GM19468 (cell line): ENCODE data around the gene TSHZ2.

ENCODE experiments used
- ATAC-seq: cut with Tn5 transposase; IDR thresholded peaks from one replicate; pipeline ENCODE4 v1.9.1; 2021; ENCODE audit warnings: mild to moderate bottlenecking, moderate library complexity, moderate number of reproducible peaks; ENCODE audit not compliant: unreplicated experiment; ENCODE audit errors: extremely low read depth

Gene TSHZ2

DNA sequence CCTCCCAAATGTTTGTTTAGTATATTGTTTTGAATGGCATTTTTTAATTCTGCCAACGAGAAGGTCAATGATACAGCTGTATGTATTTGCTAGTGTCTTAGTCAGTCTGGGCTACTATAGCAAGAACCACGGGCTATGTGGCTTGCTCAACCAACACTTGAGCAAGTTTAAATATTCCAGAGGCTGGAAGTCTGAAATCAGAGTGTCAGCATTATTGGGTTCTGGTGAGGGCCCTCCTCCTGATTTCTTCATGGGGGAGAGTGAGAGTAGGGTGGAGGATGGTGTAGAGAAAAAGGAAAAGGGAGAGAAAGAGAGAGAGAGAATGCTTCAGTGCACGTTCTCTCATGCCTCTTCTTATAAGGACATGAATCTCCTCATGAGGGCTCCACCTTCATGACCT is 144.6 kb downstream of the TSHZ2 start:
- ATAC-seq, result no peak

DNA sequence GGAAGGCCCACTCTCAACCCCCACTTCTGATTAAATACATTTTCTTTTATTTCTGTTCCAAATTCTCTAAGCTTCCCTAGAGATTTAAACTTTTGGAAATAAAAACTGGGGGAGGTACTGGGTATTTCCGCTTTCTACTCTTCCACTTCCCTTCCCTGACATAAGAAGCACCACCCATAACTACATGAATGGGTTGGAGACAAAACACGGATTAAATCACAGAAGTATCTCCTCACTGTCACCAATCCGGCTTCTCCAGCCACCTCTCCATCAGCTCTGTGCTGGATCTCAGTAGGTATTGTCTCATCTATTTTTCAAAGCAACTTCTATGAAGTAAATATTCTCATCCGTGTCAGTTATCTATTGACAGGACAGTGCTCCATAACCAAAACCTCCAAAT is 150.7 kb downstream of the TSHZ2 start:
- ATAC-seq, result no peak

DNA sequence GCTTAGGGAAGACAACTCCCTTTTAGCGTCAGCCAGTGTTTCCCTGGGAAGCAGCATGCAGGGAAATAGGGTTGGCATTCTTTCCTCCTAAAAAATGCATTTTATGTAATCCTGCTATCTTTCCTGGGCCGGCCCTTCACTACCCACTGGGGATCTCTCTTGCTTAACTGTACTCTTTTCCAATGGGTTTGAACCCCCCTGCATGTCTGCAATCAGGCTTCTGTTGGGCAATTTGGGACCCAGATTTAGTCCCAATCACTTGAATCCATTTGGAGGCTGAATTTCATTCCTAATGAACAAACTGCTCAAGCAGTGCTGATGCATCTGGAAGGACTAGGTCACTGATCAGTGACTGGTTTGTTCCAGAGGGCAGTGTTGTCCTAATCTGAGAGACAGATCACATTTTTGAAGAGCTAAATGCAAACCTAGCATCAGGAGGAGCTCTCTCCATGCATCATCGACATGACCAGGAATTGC is 152.0 kb downstream of the TSHZ2 start:
- no peak for ATAC-seq

DNA sequence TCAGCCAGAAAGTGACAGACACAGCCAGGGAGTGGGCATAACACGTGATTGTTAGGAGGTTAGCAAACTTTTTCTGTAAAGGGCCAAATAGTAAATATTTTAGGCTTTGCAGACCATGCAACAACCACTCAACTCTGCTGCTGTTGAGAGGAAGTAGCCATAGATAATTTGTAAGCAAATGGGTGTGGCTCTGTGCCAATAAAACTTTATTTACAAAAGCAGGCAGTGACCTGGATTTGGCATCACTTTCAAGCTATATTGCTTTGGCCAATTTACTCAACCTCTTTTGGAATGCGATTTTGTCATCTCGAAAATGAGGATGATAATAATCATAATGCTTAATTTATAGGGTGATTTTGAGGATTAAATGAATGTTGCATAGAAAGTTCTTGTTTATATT is 152.6 kb downstream of the TSHZ2 start:
- ATAC-seq, result no peak

DNA sequence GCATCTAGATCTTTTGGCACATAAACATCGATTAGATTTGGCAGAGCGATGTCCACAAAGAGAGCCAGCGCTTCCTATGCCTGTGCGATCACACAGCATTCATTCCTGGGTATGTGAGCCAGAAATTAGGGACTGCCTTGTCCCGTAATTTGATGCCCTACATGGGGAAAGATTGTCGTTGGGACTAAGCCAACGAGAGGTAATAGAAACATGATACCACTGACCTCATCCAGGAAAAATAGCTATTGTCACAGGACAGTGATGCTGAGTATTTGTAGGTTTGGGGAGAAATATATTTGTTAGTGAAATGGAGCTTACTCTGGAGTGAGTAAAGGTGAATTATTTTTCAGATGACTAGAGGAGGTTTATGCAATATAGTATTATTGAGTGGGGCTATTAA is 154.0 kb downstream of the TSHZ2 start:
- no peak for ATAC-seq

DNA sequence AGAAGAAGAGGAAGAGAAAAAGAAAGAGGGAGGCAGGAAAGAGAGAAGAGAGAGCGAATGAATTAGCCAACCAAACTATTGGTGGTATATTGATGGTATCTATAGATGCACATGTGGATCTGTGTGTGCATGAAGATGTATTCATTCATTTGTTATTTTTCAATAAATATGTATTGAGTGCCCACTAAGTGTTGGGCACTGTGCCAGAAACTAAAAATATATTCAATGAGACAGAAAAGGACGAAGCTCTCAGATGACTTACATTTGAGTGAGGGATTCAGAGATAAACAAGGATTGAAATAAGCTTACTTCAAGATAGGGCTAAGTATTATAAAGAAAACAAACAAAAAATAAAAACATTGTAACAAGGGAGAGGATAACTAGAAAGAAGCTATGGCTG is 154.9 kb downstream of the TSHZ2 start:
- ATAC-seq, result no peak

DNA sequence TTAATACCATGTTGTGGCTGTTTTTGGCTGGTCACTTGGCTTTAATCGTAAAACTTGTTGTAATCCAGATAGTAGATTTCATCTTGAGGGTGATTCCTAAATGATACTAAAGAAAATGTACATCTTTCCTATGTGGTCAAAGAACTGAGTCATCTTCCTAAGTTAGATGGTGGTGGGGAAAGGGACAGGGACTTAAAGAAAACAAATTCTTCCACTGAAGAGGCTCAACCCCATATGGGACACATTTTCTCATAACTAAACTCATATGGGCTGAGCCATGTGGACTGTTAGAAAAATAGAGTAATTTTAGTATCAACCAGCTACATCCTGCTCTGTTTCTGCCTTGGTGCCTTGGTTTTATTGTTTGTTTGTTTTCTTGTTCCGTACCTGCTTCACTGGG is 155.8 kb downstream of the TSHZ2 start:
- ATAC-seq, result no peak

DNA sequence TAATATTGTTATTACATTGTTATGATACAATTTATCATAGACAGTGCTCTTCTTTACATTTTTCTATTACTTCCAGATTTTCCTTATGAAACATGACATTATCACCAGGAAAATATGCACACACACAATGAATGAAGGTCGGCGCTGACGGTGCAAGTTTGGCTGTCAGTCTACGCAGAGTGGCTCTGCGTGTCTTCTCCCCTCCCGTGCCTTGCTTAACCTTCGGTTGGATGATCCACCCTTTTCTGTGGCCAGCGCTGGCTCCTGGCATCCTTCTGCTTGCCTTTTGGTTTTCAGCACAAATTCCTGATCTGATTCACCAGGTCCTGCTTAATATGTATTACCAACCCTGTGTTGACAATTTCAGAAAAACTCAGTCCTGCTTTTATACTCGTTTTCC is 157.4 kb downstream of the TSHZ2 start:
- ATAC-seq, result no peak

DNA sequence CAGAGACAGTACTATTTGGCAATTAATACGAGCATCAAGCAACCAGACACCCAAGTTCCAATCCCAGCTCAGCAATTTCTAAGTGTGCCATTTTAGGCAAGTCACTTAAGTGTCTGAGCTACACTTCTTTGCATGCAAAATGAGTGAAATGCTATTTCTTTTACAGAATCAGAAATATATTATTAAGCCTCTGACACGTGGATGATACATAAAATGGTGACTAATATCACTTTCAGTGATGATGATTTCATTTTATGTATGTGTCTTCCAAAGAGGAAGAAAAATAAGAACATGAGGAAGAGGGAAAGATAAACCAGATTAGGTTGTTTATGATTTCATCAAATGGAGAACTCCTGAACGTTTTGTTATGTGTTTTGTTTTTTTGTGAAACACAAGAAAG is 158.6 kb downstream of the TSHZ2 start:
- ATAC-seq, result no peak

DNA sequence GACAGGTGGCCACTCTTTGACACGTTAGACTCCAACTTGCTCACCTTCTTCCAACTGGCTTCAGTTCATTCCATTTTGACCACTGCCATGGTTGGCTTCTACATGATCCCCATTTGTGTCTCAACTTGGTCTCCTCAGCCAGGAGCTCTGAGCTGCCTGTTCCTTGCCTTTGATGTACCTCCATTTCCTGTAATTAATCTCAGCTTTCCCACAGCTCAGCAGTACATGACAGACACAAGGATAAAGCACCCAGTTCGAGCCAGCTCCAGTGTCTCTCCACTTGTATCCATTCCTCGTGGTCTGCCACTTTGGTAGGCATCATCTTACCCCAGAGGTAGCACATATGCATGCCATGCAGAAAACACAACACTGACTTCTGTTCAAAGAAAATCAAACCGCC is 161.0 kb downstream of the TSHZ2 start:
- ATAC-seq, result no peak

DNA sequence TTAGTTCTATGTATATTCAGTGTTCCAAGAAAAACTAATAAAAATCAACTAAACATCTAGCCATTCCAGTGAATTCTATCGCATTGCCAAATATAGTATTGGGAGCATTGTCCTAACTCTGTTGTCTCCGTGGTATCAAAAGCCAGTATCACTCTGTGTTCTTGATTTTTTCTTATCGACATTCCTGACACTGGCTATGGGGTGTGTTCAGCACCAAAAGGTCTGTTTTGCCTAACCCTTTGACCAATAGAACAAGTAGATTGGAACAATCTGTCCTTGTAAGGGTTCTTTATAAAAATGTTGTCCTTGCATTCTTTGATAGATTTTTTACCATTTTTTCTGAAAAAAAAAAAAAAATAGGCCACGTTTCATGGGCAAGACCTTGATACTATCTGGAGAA is 161.5 kb downstream of the TSHZ2 start:
- ATAC-seq, result no peak

DNA sequence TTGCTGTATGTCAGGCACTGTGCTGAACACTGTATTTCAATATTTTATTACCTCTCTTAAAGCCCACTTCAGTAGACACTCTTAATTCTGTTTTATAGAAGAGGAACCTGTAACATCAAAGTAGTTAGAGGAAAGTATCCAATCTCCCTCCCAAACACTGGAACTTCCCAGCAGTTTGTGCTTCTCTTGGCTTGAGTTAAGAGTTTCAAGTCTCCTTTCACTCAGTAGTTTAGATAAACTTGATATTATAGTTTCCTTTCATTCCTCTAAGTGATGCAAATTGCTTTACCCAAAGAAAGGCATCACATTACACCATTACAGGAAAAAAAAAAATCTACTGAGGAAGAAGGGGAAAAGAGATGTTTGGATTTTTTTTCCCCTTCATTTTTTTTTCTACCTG is 164.3 kb downstream of the TSHZ2 start:
- no peak for ATAC-seq

DNA sequence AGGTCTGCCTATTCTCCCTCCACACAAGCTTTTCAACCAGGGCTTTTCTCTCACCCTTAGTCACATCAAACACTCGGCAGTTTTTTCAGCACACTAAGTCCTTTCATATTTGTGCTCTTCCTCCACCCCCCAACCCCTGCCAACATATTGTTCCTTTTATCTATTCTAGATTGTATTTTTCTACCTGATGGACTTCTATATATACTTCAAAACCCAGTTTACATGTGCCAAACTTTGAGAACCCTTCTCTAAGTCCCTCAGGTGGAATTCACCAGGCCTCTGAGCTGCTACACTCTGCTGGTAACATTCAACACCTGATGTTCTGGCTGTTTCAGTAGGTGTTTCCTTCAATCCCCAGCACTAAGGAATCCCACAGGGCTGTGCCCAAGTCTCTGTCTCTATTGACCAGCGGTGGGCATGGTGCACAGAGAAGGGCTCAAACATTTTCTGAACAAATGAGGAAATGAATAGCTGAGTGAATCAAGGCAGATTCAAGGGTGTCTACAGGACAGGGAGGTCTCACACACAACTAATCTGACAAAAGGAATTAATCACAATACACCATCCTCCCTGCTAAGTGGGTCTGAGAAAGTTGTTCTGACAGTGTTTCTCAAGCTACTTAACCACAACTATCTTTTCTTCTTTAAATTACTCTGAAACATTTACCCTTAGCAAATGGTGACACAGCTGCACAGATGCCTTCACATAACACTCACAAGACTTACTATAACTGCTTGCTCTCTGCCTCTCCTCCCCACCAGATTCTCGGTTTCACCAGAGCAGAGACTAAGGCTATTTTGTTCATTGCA is 166.5 kb downstream of the TSHZ2 start:
- ATAC-seq, result peak; percentile 90

DNA sequence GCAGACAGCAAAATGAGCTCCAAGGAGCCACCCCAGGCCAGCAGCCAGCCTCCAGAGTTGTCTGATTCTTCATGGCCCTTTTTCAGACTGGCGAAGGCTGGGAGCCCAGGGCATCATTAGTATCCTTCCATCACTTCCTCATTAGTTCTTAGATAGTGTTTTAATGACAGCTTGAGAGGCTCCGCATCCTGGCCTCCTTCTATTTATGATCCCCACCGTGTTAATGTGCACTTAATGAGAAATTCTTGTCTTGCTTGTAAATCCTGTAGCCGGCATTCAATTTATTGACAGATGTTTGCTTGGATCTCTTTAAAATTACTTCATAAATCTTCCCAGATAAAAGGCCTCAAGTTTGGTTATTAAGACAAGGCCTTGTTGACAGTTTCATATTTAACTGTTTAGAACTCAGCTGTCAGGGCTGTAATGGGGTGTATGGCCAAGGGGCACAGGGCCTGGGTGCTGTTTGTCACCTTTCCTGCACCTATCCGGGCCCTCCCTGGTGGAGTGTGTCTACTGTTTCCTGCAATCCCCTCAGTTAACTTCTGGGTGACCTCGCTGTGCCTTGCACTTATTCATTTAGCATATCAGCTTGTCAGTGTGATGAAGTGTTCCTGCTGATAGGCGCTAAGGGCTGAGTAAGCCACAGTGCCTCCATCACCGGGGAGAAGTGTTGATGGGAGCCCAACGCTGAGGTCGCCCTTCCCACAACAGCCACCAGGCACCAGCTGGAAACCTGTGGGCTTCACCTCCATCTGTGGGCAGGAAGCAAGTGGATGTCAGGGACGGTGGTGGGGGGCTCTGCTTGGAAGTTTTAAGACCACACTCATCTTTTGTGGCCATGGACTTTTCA is 169.3 kb downstream of the TSHZ2 start:
- no peak for ATAC-seq

DNA sequence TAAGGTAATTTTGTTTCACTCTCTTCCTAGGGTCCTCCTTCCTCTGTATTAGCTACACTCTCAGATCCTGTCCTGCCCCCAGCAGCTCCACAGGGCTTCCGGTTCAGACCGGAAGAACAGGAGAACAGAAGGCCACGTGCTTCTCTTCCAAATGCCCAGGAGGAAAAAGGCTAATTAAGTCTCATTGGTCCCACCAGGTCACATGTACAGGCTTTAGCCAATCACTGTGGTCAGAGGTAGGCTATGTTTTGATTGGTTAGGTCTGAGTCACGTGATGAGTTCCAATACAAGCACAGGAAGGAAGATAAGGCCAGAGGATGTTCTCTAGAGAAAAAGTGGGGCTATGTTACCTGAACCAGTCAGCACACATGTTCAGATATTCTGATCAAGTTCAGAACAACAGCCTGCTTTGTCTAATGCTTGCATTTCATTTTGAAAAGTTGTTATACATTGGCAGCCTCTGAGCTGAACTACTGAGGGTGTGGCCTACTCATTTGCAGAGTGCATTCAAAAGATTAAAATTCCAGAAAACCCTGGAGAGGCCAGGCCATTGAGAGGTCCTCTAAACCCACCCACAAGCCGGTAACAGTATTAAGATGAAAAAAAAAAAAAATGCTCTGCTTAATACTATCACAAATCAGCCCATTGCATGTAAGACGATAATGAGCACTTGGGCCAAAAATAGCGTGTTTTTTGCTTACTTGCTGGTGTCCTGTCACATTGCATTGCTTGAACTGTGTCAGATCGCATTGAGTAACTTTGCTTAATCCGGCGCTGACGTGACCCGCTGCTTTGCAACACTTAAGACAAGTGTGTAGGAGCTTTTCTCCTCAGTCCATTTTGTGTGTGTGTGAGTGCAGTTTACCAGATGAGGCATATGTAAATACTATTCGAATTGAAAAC is 170.3 kb downstream of the TSHZ2 start:
- ATAC-seq, result no peak

DNA sequence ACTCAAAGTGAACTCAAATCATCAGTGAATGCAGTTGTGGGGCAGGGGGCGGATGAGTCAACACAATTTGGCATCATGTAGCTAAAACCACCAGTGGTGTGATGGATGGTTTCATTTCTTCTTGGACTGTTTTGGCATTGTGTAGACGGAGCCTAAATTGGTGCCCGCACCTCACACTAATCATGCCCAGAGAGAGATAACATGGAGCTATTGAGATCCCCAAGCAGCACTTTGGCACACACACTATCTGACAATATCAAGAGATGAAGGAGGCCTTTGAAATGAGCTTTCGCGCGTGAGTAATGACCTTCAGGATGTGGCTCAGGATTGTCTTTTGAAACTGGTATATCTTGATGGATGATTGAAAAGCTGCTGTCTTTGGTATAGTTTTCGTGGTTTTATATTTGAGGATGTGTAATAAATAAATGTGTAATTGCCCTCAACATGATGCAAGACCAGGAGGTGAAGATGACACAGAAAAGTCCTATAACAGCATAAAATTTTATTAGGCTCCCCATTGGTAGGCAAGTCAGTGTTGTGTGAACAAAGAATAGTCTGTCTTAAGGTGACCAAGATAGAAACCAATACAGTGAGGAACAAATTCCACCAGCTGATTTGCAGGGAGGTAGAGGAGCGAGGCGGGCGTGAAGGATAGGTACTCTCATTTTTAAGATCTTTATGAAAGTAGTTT is 174.2 kb downstream of the TSHZ2 start:
- no peak for ATAC-seq

DNA sequence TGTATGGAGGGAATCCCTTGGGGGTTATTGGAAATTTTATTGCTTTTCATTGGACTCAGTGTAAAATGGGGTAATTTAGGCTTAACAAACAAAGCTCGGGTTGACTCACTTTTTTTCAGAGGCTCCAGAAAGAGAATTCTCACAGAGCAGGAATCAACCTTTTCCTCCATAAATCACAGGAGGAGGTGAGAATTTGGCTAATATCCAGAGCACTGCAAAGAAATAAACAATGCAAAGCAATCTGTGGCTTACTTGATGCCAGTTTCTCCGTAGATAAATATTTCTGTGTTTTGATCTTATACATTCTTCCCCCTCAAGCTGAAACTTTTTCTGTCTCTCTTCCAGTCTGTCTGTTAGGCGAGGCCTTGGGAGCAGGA is 176.6 kb downstream of the TSHZ2 start:
- no peak for ATAC-seq

DNA sequence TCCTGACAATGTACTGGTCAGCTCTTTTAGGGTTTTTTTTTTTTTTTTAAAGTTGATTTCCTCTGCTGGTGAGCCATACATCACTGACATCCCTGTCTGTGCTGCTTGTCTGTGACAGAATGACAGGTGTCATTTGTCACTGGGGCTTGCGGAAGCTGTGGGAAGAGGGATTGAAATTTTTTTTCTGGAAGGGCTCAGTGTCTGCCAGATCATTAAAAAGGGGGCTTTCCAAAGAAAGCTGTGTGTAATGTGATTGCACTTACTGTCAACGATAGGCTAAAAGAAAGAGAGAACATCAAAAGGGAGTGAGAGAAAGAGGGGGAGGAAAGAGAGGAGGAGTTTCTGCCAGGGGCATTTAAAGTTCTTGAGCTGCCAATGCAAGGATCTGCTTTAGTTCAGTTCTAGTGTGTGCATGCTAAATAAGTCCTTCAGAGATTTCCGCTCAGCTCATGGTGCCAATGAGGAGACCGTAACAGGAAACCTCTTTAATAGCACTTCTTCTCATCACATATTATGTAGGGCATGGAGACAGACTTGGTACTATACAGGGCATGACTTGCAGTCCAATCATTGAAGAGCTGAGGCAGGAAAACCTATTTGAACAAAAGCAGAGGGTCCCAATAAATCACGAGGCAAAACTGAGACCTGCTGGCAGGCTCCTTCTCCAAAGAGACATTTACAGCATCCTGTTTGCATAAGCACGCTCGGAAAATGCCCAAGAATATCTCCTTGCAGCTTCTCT is 177.2 kb downstream of the TSHZ2 start:
- no peak for ATAC-seq

DNA sequence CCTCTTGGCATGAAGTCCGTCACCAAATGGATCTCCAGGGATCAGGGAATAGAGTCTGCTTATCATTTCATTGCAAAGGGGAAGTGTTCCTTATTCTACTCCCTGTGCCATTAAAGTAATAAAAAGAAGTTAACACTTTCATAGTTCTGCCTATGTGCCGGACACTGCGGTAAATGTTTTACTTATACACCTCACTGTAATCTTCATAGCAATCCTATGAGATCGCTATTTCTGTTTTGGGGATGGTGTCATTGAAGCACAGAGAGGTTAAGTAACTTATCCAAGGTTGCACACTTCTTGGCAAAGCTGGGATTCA is 177.7 kb downstream of the TSHZ2 start:
- ATAC-seq, result no peak
